ENCODE measurements around the gene ZNF398. TPM values are rescaled to one million over a fixed set of nuclear protein-coding genes. Genes with fewer than 3 reads are reported as not detected.

ZNF398 gene
- total RNA-seq, 4 donors from 2014 or later, result 11.9 to 34.7 (median 26.5) TPM

DNA sequence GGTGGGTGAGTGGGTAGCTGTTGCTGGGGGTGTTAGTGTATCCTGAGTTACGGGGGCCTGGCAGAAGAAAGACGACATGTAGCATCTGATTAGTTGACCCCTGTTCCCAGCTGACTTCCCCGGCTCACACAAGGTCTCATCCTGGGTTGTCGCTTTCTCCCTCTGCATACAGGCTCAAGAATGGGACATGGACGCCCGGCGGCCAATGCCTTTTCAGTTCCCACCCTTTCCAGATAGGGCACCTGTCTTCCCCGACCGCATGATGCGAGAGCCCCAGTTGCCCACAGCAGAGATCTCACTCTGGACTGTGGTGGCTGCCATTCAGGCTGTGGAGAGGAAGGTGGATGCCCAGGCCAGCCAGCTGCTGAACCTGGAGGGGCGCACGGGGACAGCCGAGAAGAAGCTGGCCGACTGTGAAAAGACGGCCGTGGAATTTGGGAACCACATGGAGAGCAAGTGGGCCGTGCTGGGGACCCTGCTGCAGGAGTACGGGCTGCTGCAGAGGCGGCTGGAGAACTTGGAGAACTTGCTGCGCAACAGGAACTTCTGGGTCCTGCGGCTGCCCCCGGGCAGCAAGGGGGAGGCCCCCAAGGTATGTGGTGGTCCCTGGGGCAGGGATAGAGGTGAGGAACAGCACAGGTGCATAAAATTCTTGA, 51.0 kb downstream of the ZNF398 start:
- H3K36me3 ChIP-seq, result peaks cover 0 to 56% (median 0%) of the 10 kb centered on the region in 3 donors
- no peak for DNase-seq
- H3K9me3 ChIP-seq, result no peaks in the 10 kb centered on the region
- no peaks in the 10 kb centered on the region for H3K27me3 ChIP-seq
- TF ChIP-seq, protein P1, sequence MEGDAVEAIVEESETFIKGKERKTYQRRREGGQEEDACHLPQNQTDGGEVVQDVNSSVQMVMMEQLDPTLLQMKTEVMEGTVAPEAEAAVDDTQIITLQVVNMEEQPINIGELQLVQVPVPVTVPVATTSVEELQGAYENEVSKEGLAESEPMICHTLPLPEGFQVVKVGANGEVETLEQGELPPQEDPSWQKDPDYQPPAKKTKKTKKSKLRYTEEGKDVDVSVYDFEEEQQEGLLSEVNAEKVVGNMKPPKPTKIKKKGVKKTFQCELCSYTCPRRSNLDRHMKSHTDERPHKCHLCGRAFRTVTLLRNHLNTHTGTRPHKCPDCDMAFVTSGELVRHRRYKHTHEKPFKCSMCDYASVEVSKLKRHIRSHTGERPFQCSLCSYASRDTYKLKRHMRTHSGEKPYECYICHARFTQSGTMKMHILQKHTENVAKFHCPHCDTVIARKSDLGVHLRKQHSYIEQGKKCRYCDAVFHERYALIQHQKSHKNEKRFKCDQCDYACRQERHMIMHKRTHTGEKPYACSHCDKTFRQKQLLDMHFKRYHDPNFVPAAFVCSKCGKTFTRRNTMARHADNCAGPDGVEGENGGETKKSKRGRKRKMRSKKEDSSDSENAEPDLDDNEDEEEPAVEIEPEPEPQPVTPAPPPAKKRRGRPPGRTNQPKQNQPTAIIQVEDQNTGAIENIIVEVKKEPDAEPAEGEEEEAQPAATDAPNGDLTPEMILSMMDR (IDR thresholded peaks at IDR 0.05), result no peak
- TF ChIP-seq POLR2A (IDR thresholded peaks at IDR 0.05), result no peak
- peaks cover 0 to 15% (median 7%) of the 10 kb centered on the region in 4 donors for H3K4me1 ChIP-seq
- no peak overlapping the region for H3K4me3 ChIP-seq
- no peak overlapping the region for H3K27ac ChIP-seq

DNA sequence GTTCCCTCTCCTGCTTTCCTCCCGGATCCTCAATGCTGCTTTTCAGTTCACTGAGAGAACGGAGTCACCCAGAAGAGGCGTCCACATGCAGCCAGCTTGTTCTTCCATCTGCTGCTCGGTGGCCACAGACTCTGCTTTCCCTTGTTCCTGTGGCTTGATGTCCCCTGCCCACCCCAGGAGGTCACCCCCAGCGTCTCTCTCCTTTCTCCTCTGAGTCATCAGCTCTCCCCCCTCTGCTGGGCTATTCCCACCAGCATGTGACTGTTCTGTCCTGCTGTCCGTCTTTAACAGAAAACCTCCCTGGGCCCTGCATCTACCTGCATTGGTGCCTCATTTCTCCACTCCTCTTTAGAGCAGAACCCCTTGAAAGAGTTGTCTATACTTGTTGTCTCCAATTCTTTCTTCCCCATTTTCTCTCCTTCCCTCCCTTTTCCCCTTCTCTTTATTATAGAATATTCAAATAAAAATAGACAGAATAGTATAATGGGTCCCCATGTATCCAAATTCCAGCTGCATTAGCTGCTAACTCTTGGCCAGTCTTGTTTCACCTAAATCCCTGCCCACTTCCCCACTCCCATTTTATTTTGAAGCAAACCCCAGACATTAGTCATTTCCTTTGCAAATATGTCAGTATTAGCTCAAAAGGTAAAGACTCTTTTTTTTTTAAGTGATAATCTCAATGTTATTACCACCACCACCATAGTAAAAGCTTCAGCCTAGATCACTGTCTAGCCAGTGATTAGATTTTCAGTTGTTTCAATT, 52.2 kb downstream of the ZNF398 start:
- H3K36me3 ChIP-seq, result peaks cover 0 to 67% (median 0%) of the 10 kb centered on the region in 3 donors
- no peak overlapping the region for H3K27ac ChIP-seq
- H3K4me1 ChIP-seq, result peaks cover 0 to 15% (median 7%) of the 10 kb centered on the region in 4 donors
- no peak overlapping the region for H3K4me3 ChIP-seq
- no peaks in the 10 kb centered on the region for H3K9me3 ChIP-seq
- TF ChIP-seq POLR2A (IDR thresholded peaks at IDR 0.05), result no peak
- TF ChIP-seq, protein P1 (IDR thresholded peaks at IDR 0.05), result no peak
- H3K27me3 ChIP-seq, result no peaks in the 10 kb centered on the region
- DNase-seq, result no peak

DNA sequence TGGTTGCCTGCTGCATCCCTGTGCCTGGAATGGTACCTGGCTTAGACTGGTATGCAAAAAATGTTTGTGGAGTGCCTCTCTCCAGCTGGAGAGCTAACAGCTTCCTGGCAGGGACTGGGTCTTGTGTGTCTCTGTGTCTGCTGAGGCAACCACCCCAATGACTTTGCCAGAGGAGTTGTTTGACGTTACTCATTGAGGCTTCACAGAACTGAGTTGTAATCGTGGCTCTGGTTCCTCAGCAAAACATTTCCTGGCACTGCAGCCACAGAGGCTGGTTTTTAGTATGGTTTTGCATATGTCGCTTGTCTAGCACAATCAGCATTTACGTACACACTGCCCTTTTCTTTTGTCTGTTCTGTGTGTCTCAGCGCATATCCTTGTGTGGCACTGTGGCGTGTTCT, 55.6 kb downstream of the ZNF398 start:
- H3K27me3 ChIP-seq, result no peaks in the 10 kb centered on the region
- peaks cover 0 to under 1% (median 0%) of the 10 kb centered on the region in 4 donors for H3K4me1 ChIP-seq
- H3K36me3 ChIP-seq, result peaks cover 0 to 88% (median 0%) of the 10 kb centered on the region in 3 donors
- H3K9me3 ChIP-seq, result no peaks in the 10 kb centered on the region
- no peak for DNase-seq
- H3K27ac ChIP-seq, result no peak overlapping the region
- no peak overlapping the region for H3K4me3 ChIP-seq
- TF ChIP-seq, protein P1 (IDR thresholded peaks at IDR 0.05), result no peak
- TF ChIP-seq POLR2A (IDR thresholded peaks at IDR 0.05), result no peak

DNA sequence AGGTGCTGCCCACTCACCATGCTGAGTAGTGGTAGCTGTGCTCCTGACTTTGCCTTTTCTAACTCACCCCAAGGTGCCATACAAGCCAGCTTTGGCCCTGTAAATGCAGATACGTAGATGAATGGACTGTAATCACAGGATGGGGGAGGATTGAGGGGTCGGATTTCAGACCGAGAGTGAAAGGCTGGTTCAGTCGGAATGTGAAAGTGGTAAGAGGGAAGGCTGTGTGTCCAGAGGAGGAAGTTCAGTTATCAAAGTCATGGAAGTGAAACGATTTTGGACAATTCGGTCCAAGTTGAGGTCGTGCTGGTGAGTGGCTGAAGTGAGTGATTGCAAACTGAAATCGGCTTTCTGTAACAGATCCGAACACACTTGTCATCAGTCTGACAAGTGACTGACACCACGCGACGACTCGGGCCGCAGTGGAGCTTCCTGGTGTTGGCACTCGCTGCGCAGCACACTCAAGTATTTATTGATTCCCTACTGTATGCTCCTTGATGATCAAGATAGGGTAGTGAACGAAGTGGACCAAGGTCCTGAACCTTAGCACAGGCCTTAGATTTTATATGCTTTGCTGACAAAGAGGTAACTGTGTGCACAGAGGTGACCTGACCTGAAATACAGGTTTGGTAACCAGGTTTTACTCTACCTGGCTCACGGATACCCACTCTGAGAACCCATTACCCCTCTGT, 58.6 kb downstream of the ZNF398 start:
- TF ChIP-seq POLR2A (IDR thresholded peaks at IDR 0.05), result no peak
- TF ChIP-seq, protein P1 (IDR thresholded peaks at IDR 0.05), result no peak
- H3K27me3 ChIP-seq, result no peaks in the 10 kb centered on the region
- peak overlapping the region in 1 of 4 donors; percentile 12 for H3K27ac ChIP-seq
- peak in 1 of 3 donors; percentile 51 for DNase-seq
- peaks cover 0 to 87% (median 0%) of the 10 kb centered on the region in 3 donors for H3K36me3 ChIP-seq
- H3K4me3 ChIP-seq, result no peak overlapping the region
- no peaks in the 10 kb centered on the region for H3K9me3 ChIP-seq
- H3K4me1 ChIP-seq, result no peaks in the 10 kb centered on the region

DNA sequence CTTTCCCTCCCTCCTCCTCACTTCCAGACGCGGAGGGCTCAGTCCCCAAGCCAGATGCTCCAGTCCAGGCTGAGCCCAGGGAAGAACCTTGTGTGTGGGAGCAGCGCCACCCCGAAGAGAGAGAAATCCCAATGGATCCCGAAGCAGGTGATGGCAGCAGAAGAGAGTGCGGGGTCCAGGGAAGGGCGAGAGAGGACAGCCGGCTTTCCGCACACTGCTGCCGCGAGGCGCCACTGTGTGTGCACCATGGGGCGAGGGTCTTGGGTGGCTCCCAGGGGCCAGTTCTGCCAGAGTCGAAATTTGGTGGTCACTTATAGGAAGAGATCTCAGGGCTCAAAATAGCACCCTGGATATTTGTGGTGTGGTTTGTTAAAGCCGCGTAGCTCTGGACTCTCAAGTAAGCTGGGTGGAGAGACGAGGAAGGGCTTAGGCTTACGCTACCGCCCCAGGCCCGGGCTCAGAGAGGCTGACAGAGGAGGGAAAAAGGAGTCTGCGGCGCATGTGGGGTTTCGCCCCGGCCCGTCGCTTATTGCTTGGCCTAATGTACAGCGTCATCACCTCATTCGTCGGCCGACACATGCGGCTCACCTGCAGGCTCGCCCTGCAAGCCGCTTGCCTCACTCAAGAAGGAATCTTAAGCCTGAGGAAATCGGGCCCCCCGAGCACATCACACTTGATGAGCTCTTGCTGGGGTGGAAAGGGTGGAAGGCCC, 60.2 kb downstream of the ZNF398 start:
- H3K36me3 ChIP-seq, result peaks cover 0 to 87% (median 0%) of the 10 kb centered on the region in 3 donors

More for the DNA sequence above, 60.2 kb downstream of the ZNF398 start:
- TF ChIP-seq POLR2A (IDR thresholded peaks at IDR 0.05), result no peak
- TF ChIP-seq, protein P1 (IDR thresholded peaks at IDR 0.05), result no peak
- no peak for DNase-seq
- H3K9me3 ChIP-seq, result no peaks in the 10 kb centered on the region
- no peaks in the 10 kb centered on the region for H3K4me1 ChIP-seq
- no peaks in the 10 kb centered on the region for H3K27me3 ChIP-seq
- H3K27ac ChIP-seq, result no peak overlapping the region
- no peak overlapping the region for H3K4me3 ChIP-seq
